Measurements from ENCODE around the gene STK32B.

The STK32B gene

GRCh38 chr4:5528031-5528436 is 476.8 kb downstream of the STK32B start:
- no peak for TF ChIP-seq CTCF (IDR thresholded peaks at IDR 0.05; ENCODE audit: low read depth, low read length)
- Histone ChIP-seq H3K36me3 (no peaks in the 10 kb centered on the region), H3K9me3 (no peaks in the 10 kb centered on the region; the same call in 1 of the 2 replicates), H3K4me3 (ENCODE audit: low read depth, low read length) (no peak overlapping the region), H3K4me1 (peaks cover 16% of the 10 kb centered on the region), H3K27me3 (no peaks in the 10 kb centered on the region)
- DNase-seq = no peak

- Histone ChIP-seq H3K9me3 (no peaks in the 10 kb centered on the region), H3K27me3 (0 out of 2 replicates have a peak, but pooled peaks cover 3% of the 10 kb centered on the region), H3K36me3 (no peaks in the 10 kb centered on the region), H3K4me1 (no peaks in the 10 kb centered on the region), H3K4me3 (ENCODE audit: low read depth, low read length) (no peak overlapping the region)
- TF ChIP-seq CTCF (IDR thresholded peaks at IDR 0.05; ENCODE audit: low read depth, low read length) = no peak
- DNase-seq = no peak
Measured at GRCh38 chr4:5532100-5532499, 480.8 kb downstream of the STK32B start.

- no peak for TF ChIP-seq CTCF (IDR thresholded peaks at IDR 0.05; ENCODE audit: low read depth, low read length)
- no peak overlapping the region for H3K4me3 ChIP-seq (ENCODE audit: low read depth, low read length)
- H3K36me3 ChIP-seq = no peaks in the 10 kb centered on the region
- H3K9me3 ChIP-seq = no peaks in the 10 kb centered on the region
- no peaks in the 10 kb centered on the region for H3K4me1 ChIP-seq
- DNase-seq = no peak
- H3K27me3 ChIP-seq = peaks cover 28% of the 10 kb centered on the region
Measured at GRCh38 chr4:5539584-5539983, 488.3 kb downstream of the STK32B start.

GRCh38 chr4:5541169-5541568 is 489.9 kb downstream of the STK32B start:
- H3K27me3 ChIP-seq = peaks cover 28% of the 10 kb centered on the region
- no peak for DNase-seq

GRCh38 chr4:5543681-5544080 is 492.4 kb downstream of the STK32B start:
- no peaks in the 10 kb centered on the region for H3K36me3 ChIP-seq
- no peak for DNase-seq
- no peaks in the 10 kb centered on the region for H3K9me3 ChIP-seq
- no peak overlapping the region for H3K4me3 ChIP-seq (ENCODE audit: low read depth, low read length)
- no peaks in the 10 kb centered on the region for H3K4me1 ChIP-seq
- TF ChIP-seq CTCF (IDR thresholded peaks at IDR 0.05; ENCODE audit: low read depth, low read length) = no peak
- H3K27me3 ChIP-seq = peaks cover 17% of the 10 kb centered on the region

More at GRCh38 chr4:5541169-5541568, 489.9 kb downstream of the STK32B start:
- no peak for TF ChIP-seq CTCF (IDR thresholded peaks at IDR 0.05; ENCODE audit: low read depth, low read length)
- Histone ChIP-seq H3K36me3 (no peaks in the 10 kb centered on the region), H3K4me1 (no peaks in the 10 kb centered on the region), H3K9me3 (no peaks in the 10 kb centered on the region), H3K4me3 (ENCODE audit: low read depth, low read length) (no peak overlapping the region)

GRCh38 chr4:5544762-5545161 is 493.5 kb downstream of the STK32B start:
- Histone ChIP-seq H3K9me3 (no peaks in the 10 kb centered on the region), H3K4me3 (ENCODE audit: low read depth, low read length) (no peak overlapping the region), H3K36me3 (no peaks in the 10 kb centered on the region), H3K4me1 (no peaks in the 10 kb centered on the region), H3K27me3 (peaks cover 12% of the 10 kb centered on the region; the same call in 1 of the 2 replicates)
- no peak for DNase-seq
- no peak for TF ChIP-seq CTCF (IDR thresholded peaks at IDR 0.05; ENCODE audit: low read depth, low read length)

Data from BE2C (cell line).